Activated naive CD4-positive, alpha-beta T cell treated with anti-CD3 and anti-CD28 coated beads, Interleukin-2, amount 50 U/mL, for 16 hours (primary cell): ENCODE results near the gene ROBO1.

Experiments used
- DNase-seq: peaks from one replicate; pipeline ENCODE4 v3.0.0-alpha.2; 2020

The ROBO1 gene

DNA sequence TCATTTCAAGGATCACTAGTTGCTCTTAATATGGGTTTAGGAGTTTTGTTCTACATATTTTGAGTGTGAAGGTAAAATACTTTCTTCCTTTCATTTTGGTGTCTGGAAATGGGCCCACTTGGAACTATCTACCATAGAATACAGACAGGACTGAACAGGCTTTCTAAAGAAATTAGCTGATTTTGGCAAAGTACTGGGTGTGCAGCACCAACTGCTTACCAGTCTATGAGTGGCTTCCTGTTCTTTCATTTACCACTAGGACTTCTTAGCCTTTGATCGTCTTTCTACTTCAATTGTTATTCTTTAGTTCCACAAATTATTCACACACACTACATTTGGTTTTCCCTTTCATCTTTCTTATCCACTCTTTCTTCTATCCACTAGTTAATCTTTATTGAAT lies 1196.3 kb downstream of the ROBO1 start:
- DNase-seq = no peak

DNA sequence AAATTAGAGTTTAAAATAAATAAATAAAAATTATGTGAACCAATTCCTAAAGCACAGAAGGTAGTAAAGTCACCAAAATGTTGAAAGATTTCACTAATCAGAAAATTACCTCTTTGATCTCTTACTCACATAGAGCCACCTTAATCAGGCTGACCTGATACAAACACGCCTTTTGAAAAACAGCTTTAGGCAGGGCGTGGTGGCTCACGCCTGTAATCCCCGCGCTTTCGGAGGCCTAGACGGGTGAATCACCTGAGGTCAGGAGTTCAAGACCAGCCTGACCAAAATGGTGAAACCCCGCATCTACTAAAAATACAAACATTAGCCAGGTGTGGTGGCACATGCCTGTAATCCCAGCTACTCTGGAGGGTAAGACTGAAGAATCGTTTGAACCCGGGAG lies 1197.3 kb downstream of the ROBO1 start:
- DNase-seq = no peak

DNA sequence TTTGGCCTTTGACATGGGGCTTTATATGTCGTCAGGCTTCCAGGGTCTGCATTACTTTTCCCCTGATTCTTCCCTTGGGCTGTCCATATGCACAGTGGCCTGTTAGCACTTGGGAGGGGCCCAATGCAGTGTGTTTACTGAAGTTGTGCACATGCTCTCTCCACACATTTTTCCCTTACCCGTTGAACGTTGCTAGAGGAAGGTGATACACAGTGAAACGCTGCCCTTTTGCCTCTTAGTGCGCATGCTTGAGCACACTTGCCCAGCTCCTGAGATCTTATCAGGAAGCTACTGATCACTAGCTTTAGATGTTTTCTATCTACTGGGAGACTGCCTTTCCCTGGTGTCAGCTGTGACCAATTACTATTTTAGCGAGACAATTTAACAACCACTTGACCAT lies 1198.0 kb downstream of the ROBO1 start:
- DNase-seq = no peak

DNA sequence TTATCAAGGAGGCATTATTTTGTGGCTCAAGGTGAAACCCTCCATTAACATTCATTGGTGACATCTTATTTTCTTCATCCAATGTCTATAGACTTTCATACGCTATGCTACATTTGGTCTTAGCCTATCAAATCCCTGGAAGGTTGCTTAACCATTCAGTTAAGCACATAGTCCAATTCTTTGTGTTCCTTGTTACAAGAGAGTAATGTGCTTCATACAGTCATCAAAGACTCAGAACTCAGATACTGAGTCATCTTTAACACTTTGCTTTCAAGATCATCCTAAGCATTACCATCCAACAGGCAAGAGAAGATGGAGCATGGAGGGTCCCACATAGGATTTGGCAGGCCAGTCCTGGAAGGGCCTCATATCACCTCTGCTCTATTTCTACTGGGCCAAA lies 1202.1 kb downstream of the ROBO1 start:
- DNase-seq = no peak

DNA sequence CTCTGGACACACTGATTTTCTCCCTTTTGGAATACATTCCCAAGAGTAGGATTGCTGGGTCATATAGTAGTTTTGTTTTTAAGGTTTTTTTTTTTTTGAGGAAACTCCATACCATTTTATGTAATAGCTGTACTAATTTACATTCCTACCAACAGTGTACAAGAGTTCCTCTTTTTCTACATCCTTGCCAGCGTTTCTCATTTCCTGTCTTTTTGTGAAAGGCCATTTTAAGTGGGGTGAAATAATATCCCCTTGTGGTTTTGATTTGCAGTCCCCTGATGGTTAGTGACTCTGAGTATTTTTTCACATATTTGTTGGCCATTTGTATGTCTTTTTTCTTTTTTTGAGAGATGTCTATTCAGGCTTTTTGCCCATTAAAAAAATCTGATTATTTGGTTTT lies 1205.5 kb downstream of the ROBO1 start:
- no peak for DNase-seq
